Fibroblast of skin of right biceps (primary cell): Measurements from ENCODE around the gene PLEKHA8.

ENCODE experiments used
- DNase-seq: peaks from one replicate; pipeline ENCODE4 v3.0.0-alpha.2; 2013

Gene PLEKHA8

GRCh38 chr7:30028216-30028748 is at the start of gene PLEKHA8:
Gene PLEKHA8, plus strand, starts transcription at chr7:30028412. Its CDS starts 351 bp downstream, at chr7:30028763.
- peak; percentile 87 for DNase-seq

GRCh38 chr7:29980151-29980550 is 48.1 kb upstream of the PLEKHA8 start:
- no peak for DNase-seq

GRCh38 chr7:29987083-29987482 is 41.1 kb upstream of the PLEKHA8 start:
- DNase-seq, result peak; percentile 40

- DNase-seq, result peak; percentile 91
Measured at GRCh38 chr7:29987811-29988317, 40.3 kb upstream of the PLEKHA8 start.

- peak; percentile 84 for DNase-seq
Measured at GRCh38 chr7:29988424-29989256, 39.6 kb upstream of the PLEKHA8 start.

- peak; percentile 68 for DNase-seq
Measured at GRCh38 chr7:29989257-29989995, 38.8 kb upstream of the PLEKHA8 start, which contains the start of gene SCRN1. Gene SCRN1, minus strand, starts transcription at chr7:29989801. Its CDS starts 20,734 bp downstream, at chr7:29969067.

GRCh38 chr7:29990931-29991330 is 37.3 kb upstream of the PLEKHA8 start:
- no peak for DNase-seq

GRCh38 chr7:29991937-29992336 is 36.3 kb upstream of the PLEKHA8 start:
- no peak for DNase-seq

GRCh38 chr7:29993140-29993539 is 35.1 kb upstream of the PLEKHA8 start:
- no peak for DNase-seq

GRCh38 chr7:29995652-29996051 is 32.6 kb upstream of the PLEKHA8 start:
- DNase-seq, result no peak

GRCh38 chr7:29996321-29996720 is 31.9 kb upstream of the PLEKHA8 start:
- DNase-seq, result no peak

GRCh38 chr7:29998489-29998888 is 29.7 kb upstream of the PLEKHA8 start:
- no peak for DNase-seq

GRCh38 chr7:30001998-30002397 is 26.2 kb upstream of the PLEKHA8 start:
- DNase-seq, result no peak

- no peak for DNase-seq
Measured at GRCh38 chr7:30003098-30003497, 25.1 kb upstream of the PLEKHA8 start.

- DNase-seq, result no peak
Measured at GRCh38 chr7:30005464-30005863, 22.7 kb upstream of the PLEKHA8 start.

GRCh38 chr7:30010021-30010420 is 18.2 kb upstream of the PLEKHA8 start:
- no peak for DNase-seq

- DNase-seq, result no peak
Measured at GRCh38 chr7:30012757-30013156, 15.5 kb upstream of the PLEKHA8 start.

- no peak for DNase-seq
Measured at GRCh38 chr7:30018451-30018850, 9.8 kb upstream of the PLEKHA8 start.

- DNase-seq, result no peak
Measured at GRCh38 chr7:30019387-30019786, 8.8 kb upstream of the PLEKHA8 start.

GRCh38 chr7:30019960-30020359 is 8.3 kb upstream of the PLEKHA8 start:
- peak; percentile 23 for DNase-seq

- DNase-seq, result no peak
Measured at GRCh38 chr7:30020535-30020934, 7.7 kb upstream of the PLEKHA8 start.

- no peak for DNase-seq
Measured at GRCh38 chr7:30022991-30023390, 5.2 kb upstream of the PLEKHA8 start.

GRCh38 chr7:30023524-30023923 is 4.7 kb upstream of the PLEKHA8 start:
- DNase-seq, result no peak
